CD4-positive, alpha-beta T cell (primary cell): ENCODE measurements around the gene REEP6. TPM values are rescaled to one million over a fixed set of nuclear protein-coding genes. Genes with fewer than 3 reads are reported as not detected.

Source experiments
- ATAC-seq: fragments of 200-7000 bp; cut with Tn5 transposase; one replicate; pipeline ENCODE4 v1.10.0; 2022; ENCODE audit warnings: mild to moderate bottlenecking; ENCODE audit not compliant: poor library complexity
- CTCF ChIA-PET: fragments of 350-600 bp; sonication (Branson Sonifier 250); formaldehyde crosslinking; loops from one replicate; lab custom pipeline; 2021; ENCODE audit warnings: antibody characterized with exemption, inconsistent platforms; lab: Charles Lee
- POLR2A ChIA-PET: fragments of 350-600 bp; sonication (Branson Sonifier 250); formaldehyde crosslinking; loops from one replicate; lab custom pipeline; 2021; ENCODE audit warnings: antibody characterized with exemption, inconsistent platforms; lab: Charles Lee
- DNase-seq, 14 experiments: peaks; one replicate each; pipeline ENCODE4 v3.0.0-alpha.2; 2013 to 2020; ENCODE audit warnings: mixed read lengths in 2 of 14
- H3K27ac ChIP-seq, 2 donors: one replicate each; pipeline versions ENCODE4 v1.5.1 to v1.7.0; 2013; ENCODE audit warnings: low read length in 2 of 2, low read depth in 1 of 2, mild to moderate bottlenecking in 1 of 2
- H3K27me3 ChIP-seq, 2 experiments: 1 replicate in 1 of 2; 2 replicates in 1 of 2; pipeline versions ENCODE4 v1.6.1 to v1.7.0; 2013; ENCODE audit warnings: low read length in 2 of 2, control low read depth in 1 of 2, mild to moderate bottlenecking in 1 of 2, moderate library complexity in 1 of 2; ENCODE audit not compliant: insufficient read depth in 2 of 2, control insufficient read depth in 1 of 2
- H3K36me3 ChIP-seq: one replicate; pipeline ENCODE4 v1.6.1; 2013; ENCODE audit warnings: low read length, control low read depth; ENCODE audit not compliant: insufficient read depth
- H3K4me1 ChIP-seq: one replicate; pipeline ENCODE4 v1.6.1; 2013; ENCODE audit warnings: low read length, control low read depth; ENCODE audit not compliant: insufficient read depth
- H3K4me3 ChIP-seq: one replicate; pipeline ENCODE4 v1.5.1; 2013; ENCODE audit warnings: mild to moderate bottlenecking, low read length, moderate library complexity
- H3K9me3 ChIP-seq, 2 experiments: 1 replicate in 1 of 2; 2 replicates in 1 of 2; pipeline versions ENCODE4 v1.6.1 to v1.7.0; 2013; ENCODE audit warnings: low read length in 2 of 2, mild to moderate bottlenecking in 2 of 2, control low read depth in 1 of 2, moderate library complexity in 1 of 2; ENCODE audit not compliant: control insufficient read depth in 1 of 2, insufficient read depth in 1 of 2
- H3K27ac Mint-ChIP-seq: one replicate; pipeline ENCODE4 v1.8.0; 2020; ENCODE audit warnings: mixed read lengths
- H3K27me3 Mint-ChIP-seq: one replicate; pipeline ENCODE4 v1.8.0; 2021; ENCODE audit warnings: mixed read lengths
- H3K36me3 Mint-ChIP-seq: one replicate; pipeline ENCODE4 v1.8.0; 2021; ENCODE audit warnings: low read depth, mixed read lengths
- H3K4me1 Mint-ChIP-seq: one replicate; pipeline ENCODE4 v1.8.0; 2021; ENCODE audit warnings: low read depth, mixed read lengths
- H3K4me3 Mint-ChIP-seq: one replicate; pipeline ENCODE4 v1.8.0; 2020; ENCODE audit warnings: mild to moderate bottlenecking, mixed read lengths
- H3K9me3 Mint-ChIP-seq: one replicate; pipeline ENCODE4 v1.8.0; 2020; ENCODE audit warnings: mixed read lengths
- CTCF ChIP-seq: fragments of 200-600 bp; IDR thresholded peaks from one replicate; pipeline ENCODE4 v1.8.0; 2022; ENCODE audit warnings: antibody characterized with exemption, mild to moderate bottlenecking
- intact Hi-C, 2 experiments: fragments of 100-400 bp; cut with DNase I in 1 of 2; cut with micrococcal nuclease in 1 of 2; formaldehyde crosslinking; loops; one replicate each; pipeline versions ENCODE4 v1.15.1 to v1.9.0; 2023 to 2025; cut with DNase I, micrococcal nuclease
- total RNA-seq, 174 experiments: library from RNA in 2 of 174; stranded (reverse) in 2 of 174; gene quantifications; one replicate each; pipeline ENCODE4 v1.2.3 and lab custom pipeline; 2021 to 2026

REEP6 gene
- total RNA-seq, 2 experiments from 2014 or later = 2.2 to 2.8 TPM

GRCh38 chr19:1446713-1447481 is 44.1 kb upstream of the REEP6 start:
- H3K36me3 ChIP-seq = peaks cover 7% of the 10 kb centered on the region
- H3K4me3 ChIP-seq = no peak overlapping the region
- Mint-ChIP-seq H3K36me3 (peaks cover 10% of the 10 kb centered on the region), H3K27ac (no peak overlapping the region), H3K4me3 (peak overlapping the region; percentile 48), H3K9me3 (no peaks in the 10 kb centered on the region), H3K4me1 (peaks cover 19% of the 10 kb centered on the region), H3K27me3 (peaks cover 42% of the 10 kb centered on the region)
- CTCF ChIA-PET = no interaction called here
- intact Hi-C loops = no loop called here
- no peak overlapping the region for H3K27ac ChIP-seq
- POLR2A ChIA-PET = interaction anchor here (1.2 to 1.7 kb wide), 2 partner anchors 22 to 24 kb away, joined by 4 to 8 read pairs; no protein-coding TSS in a partner anchor
- peaks cover 41% of the 10 kb centered on the region for H3K4me1 ChIP-seq
- ATAC-seq (no peak), DNase-seq (peak in 6 of 14 experiments; percentile 17 to 65 (median 44))
- TF ChIP-seq CTCF = no peak
- peaks cover 0 to 27% of the 10 kb centered on the region in 2 experiments for H3K9me3 ChIP-seq
- H3K27me3 ChIP-seq = peaks cover 46 to 60% of the 10 kb centered on the region in 2 experiments

DNA sequence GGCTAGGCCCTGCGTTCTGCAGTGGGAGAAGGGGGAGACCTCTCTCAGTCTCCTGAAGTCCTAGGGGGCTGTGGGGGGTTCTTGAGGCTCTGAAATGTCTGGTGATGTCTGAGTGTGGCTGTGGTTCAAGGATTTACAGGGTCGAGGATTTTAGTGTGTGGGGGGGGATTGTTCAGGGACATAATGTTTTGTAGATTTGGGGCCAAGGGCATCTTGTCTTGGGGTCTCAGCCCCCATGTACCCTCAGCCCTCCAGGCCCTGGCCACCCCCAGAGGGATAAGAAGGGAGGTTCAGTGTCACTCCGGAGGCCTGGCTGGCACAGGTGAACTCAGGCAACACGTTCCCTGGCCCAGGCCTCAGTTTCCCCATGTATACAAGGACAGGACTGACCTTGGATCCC is 43.5 kb upstream of the REEP6 start:
- DNase-seq = no peak
- Mint-ChIP-seq H3K9me3 (no peaks in the 10 kb centered on the region), H3K4me1 (peaks cover 18% of the 10 kb centered on the region), H3K4me3 (peak overlapping the region; percentile 48), H3K36me3 (peaks cover 4% of the 10 kb centered on the region), H3K27me3 (peaks cover 48% of the 10 kb centered on the region), H3K27ac (no peak overlapping the region)
- no peak overlapping the region for H3K27ac ChIP-seq
- peaks cover 51 to 66% of the 10 kb centered on the region in 2 experiments for H3K27me3 ChIP-seq
- H3K9me3 ChIP-seq = peaks cover 0 to 33% of the 10 kb centered on the region in 2 experiments
- ATAC-seq = no peak
- peaks cover 3% of the 10 kb centered on the region for H3K36me3 ChIP-seq
- H3K4me3 ChIP-seq = no peak overlapping the region
- ChIA-PET POLR2A (interaction anchor here (1.2 kb wide), 1 partner anchor 22 kb away, joined by 4 read pairs; no protein-coding TSS in a partner anchor), CTCF (no interaction called here)
- H3K4me1 ChIP-seq = peaks cover 41% of the 10 kb centered on the region
- no peak for TF ChIP-seq CTCF
- intact Hi-C loops = no loop called here

DNA sequence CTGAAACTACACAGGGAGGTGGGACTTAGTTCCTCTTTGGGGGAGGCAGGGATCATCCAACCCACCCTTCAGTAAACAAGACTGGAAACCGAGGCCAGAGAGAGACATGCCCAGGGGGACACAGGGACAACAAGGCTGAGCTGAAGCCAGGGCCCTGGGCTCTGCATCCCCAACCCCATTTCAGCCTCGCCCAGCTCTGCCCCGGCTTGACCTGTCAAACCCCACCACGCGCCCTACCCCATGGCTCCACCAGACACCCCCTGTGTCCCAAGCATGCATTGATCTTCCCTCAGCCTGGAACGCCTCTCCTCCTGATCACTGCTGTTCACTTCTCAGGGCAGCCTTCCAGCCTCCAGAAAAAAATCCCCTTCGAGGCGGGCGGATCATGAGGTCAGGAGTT is 43.0 kb upstream of the REEP6 start:
- no peaks in the 10 kb centered on the region for H3K9me3 Mint-ChIP-seq
- H3K4me1 Mint-ChIP-seq = peaks cover 14% of the 10 kb centered on the region
- H3K27ac Mint-ChIP-seq = no peak overlapping the region
- ChIA-PET CTCF (no interaction called here), POLR2A (interaction anchor here (1.2 kb wide), 1 partner anchor 21 kb away, joined by 4 read pairs; no protein-coding TSS in a partner anchor)
- intact Hi-C loops = no loop called here
- H3K27me3 ChIP-seq = peaks cover 55 to 70% of the 10 kb centered on the region in 2 experiments
- H3K36me3 ChIP-seq = no peaks in the 10 kb centered on the region
- peaks cover 0 to 37% of the 10 kb centered on the region in 2 experiments for H3K9me3 ChIP-seq
- TF ChIP-seq CTCF = no peak
- no peak overlapping the region for H3K27ac ChIP-seq
- ATAC-seq = no peak
- peaks cover 41% of the 10 kb centered on the region for H3K4me1 ChIP-seq
- no peak for DNase-seq
- H3K36me3 Mint-ChIP-seq = no peaks in the 10 kb centered on the region
- peaks cover 51% of the 10 kb centered on the region for H3K27me3 Mint-ChIP-seq
- H3K4me3 Mint-ChIP-seq = peak overlapping the region; percentile 58
- H3K4me3 ChIP-seq = no peak overlapping the region
